ENCODE data around the gene CRY1.

The CRY1 gene

DNA sequence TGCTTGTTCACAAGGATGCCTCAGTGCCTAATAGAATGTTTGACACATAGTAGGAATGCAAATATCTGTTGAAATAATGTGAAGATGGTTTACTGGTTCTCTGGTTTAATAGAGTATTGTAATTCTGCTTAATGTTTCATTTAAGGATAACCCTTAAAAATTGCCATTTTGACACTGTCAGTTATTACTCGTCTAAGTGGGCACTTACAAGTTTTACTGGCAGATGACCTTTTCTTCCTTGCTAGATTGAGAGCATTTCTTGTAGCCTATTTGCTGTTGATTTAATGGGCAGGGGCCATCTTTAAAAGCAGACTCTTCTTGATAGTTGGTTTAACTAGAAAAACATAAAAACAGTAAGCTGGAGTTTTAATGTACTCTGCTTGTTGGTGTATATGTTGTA lies 135.8 kb downstream of the CRY1 start:
- no peak for DNase-seq

DNA sequence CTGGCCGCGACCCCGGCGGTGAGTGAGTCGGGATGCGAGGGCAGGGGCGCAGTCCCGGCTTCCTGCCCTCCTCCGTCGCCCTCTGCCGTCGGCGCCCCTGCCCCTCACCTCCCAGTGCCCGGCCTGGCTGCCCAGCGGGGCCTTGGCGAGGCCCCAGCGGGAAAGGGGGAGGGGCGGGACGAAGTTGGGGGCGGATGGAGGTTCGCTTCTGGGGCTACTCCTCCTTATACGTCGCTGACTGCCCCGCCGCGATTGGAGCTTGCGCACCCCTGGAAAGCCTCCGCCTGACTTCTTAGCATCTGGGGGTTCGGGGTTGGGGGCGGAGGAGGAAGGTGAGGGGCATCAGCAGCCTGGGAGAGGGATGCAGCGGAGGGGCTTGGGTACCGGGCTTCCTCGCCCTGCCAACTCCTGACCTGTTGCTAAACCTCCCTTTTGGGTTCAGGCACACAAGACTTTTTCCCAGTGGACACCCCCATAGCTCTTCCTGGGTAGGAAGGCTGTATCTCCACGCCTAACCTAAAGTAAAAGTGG lies 137.2 kb downstream of the CRY1 start:
- DNase-seq = peak in 3 of 4 experiments; percentile 38 to 71 (median 49)

DNA sequence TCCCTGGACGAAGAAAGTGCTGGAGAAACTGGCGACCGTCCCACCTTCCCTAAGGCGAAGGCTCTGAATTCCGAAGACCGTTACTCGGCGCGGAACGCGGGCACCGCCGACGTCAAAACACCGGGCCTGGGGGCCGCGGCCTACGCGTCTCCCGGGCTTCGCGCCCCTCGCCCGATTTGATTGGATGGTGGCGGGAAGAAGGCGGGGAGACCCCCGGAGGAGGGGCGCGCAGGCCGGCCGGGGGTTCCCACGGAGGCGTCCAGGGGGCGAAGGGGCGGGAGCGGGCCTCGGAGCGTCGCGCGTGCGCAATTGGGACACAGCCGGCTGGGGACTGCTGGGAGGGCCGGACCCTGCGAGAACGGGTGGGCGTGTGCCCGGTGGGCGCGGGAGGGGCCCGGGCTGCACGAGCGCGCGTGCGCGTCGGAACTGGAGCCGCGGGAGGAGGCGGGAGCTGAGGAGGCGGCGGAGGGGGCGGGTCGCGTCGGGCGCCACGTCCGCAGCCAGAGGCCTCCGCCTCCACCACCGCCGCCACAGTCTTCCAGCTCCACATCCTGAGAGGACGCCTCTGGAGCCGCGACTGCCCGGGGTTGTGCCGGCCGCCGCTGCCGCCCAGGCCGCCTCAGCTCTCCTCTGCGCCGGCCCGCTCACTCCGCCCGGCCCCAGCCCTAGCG lies 137.8 kb downstream of the CRY1 start, which contains the start of gene TMEM263:
Gene TMEM263 (plus strand): TSS at position 531 of the 671 bp plus-strand sequence. CDS start 11,210 bp downstream, outside the sequence.
- peak; percentile 83 to 94 (median 89) for DNase-seq

DNA sequence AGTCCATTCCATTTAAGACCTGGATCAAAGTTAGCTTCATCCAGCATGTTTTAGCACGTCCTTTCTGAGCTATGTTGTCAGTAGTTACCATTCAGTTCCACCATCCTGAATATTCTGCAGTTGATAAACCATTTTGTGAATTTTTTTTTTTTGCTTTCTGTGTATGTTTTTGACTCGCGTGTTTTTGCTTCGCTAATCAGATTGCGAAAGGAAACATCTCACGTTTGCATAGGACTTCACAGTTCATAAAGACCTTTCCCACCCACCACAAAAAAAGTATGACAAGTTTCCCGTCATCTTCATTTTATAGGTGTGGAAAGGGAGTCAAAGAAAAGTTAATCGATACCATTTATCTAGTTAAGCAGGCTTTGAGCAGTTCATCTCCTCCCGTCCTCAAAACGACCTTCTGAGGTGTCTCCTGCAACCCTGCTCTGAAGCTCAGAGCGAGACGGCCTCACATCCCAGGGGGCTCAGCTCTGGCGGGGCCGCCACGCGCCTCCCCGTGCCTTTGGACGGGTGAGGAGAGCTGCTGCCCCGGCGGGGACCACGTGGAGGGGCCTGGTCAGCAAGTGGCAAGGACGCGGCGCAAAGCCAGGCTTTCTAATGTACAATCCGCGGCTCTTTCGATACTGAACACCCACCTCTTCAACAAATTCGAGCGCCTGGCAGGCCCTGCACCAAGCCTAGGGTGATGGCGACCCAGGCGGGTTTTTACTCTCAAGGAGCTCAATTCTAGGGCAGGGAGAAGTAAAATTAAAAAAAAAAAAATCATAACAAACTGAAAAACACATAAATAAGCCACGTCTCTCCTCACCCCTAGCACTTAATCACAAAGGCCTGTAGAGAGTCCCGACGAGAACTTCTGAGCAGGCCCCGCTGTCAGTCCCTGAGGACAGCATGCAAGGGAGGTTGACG lies 138.6 kb downstream of the CRY1 start:
- no peak for DNase-seq

DNA sequence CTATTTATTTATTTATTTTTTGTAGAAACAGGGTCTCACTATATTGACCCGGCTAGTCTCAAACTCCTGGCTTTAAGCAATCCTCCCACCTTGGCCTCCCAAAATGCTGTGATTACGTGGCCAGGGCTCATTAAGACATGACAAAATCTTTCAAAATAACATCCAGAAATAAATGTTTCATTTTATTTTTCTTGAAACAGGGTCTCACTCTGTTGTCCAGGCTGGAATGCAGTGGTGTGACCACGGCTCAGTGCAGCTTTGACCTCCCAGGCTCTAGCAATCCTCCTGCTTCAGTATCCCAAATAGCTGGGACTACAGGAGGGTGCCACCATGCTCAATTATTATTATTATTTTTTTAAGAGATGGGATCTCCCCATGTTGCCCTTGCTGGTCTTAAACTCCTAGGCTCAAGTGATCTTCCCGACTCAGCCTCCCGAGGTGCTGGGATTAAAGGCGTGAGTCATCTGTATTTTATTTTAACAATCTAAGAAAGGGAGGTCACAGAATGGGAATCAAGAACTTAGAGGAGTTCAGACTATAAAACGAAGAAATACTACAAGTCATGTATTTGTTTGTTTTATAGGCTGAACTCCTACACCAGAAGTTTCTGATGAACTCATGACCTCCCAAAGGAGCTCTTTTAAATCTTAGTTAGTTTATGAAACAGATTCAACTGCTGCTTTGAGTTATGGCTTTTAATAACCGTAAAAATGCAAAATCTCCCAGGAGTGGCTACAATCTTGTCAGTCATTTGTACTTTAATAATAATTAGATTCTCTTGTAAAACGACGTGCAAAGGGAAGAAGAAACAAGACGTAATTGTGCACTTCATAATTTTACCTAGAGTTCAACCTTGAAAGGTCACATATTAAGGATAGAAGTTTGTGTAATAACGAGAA lies 139.7 kb downstream of the CRY1 start:
- no peak for DNase-seq

DNA sequence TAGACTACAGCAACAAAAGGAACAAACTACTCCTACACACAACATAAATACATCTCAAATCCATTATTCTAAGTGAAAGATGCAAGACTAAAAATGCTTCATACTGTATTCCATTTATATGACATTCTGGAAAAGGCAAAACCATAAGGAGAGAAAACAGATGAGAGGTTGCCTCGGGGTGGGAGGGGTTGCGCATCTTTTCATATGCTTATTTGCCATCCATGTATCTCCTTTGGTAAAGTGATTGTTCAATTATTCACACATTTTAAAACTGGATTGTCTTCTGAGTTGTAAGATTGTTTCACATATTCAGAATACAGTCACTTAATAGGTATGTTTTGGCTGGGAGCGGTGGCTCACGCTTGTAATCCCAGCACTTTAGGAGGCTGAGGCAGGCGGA lies 142.8 kb downstream of the CRY1 start:
- DNase-seq = no peak

DNA sequence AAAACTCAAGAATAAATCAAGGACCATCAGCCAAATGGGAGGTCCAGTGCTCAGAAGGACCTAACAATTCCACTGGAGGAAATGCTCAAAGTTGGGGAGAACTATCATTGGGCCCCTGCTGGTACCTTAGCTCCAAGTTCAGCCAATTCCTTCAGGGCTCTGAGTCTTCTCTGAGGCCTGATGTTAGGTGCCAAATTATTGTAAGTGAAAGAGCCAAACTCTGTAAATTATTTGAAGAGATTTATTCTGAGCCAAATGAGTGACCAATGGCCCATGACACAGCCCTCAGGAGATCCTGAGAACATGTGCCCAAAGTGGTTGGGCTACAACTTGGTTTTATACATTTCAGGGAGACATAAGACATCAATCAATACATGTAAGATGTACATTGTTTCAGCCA lies 145.9 kb downstream of the CRY1 start:
- no peak for DNase-seq

DNA sequence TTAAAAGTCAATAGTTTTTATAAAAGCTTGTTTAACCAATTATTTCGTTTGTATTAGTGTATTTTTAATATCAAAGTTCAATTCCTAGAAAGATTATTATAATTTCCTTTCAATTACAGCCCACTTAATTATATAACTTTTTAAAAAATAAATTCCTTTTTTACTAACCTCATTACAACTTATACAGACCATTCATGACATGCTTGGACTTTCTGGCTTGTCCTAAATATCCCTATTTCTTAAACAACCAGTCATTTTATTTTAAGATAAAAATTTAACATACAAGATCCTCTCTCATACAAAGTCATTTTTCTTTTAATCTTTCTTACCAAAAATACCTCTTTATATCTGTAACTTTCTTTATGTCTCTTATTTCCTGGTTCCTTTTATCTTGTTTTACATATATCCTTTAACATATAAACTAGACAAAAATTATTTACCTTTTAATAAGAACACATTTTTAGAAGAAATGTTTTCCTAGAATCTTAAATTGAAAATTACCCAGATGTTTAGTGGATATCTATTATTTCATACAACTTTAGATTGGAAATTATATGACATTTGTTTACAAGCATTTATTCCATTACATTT lies 148.0 kb downstream of the CRY1 start:
- DNase-seq = no peak

DNA sequence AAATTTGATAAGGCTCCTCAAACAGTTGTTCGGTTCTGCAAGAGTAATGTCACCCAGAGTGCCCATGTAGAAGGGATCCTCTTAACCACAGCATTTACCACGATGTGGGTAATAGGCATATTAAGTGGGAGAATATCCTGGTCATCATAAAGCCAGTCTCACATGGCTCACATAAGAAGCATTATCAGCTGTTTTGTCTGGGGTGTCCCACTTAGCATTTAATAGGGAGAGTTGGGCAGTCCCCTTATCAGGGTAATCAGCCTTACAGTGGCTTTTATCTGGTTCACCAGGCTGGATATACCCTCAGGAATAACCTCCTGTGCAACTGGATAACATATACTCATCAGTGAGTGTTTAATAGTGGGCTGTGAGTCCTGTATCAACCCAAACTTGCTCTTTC lies 150.6 kb downstream of the CRY1 start:
- no peak for DNase-seq

DNA sequence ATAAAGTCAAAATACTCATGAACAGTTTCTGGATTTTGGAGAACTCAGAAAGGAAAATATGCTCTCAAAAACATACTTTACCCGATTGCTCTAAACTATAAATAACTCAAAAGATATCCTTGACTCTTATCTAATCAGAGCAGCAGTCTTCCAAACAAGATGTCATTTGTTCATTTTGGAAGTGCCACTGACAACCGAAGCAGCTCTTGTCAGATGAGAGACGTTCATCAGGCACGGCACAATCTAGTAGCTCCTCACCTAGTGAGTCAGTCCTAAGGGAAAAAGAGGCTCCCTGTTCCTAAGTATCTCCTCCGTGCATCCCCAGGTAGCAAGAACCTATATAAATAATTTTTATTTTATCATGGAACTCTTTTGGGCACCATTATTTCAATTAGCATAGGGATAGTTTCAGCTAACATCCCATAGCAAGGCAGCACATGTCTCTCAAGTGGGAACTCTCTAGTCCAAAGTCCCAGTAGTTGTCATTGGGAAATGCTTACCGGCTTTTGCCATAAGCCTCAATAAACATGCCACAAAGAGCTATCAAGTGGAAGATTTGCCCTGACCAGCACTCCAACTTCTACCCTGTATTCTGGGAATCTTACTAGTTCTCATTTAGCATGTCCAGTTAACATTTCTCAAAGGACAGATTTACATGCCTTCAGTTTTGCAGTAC lies 151.7 kb downstream of the CRY1 start:
- DNase-seq = no peak

Data from suppressor macrophage (primary cell).